ENCODE measurements around the gene P2RY1. TPM values are rescaled to one million over a fixed set of nuclear protein-coding genes. Genes with fewer than 3 reads are reported as not detected.

P2RY1 gene, protein sequence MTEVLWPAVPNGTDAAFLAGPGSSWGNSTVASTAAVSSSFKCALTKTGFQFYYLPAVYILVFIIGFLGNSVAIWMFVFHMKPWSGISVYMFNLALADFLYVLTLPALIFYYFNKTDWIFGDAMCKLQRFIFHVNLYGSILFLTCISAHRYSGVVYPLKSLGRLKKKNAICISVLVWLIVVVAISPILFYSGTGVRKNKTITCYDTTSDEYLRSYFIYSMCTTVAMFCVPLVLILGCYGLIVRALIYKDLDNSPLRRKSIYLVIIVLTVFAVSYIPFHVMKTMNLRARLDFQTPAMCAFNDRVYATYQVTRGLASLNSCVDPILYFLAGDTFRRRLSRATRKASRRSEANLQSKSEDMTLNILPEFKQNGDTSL
- polyA plus RNA-seq (2013, experiment 1 of 4): 3.8 TPM
- polyA plus RNA-seq (2013, experiment 2 of 4): 3.2 TPM
- polyA plus RNA-seq (2013, experiment 3 of 4): 2.9 TPM
- 3.4 TPM for polyA plus RNA-seq (2013, experiment 4 of 4)

GRCh38 chr3:152834776-152835600, at the start of gene P2RY1:
Gene P2RY1 (plus strand): TSS chr3:152835131. CDS start chr3:152835783, 652 bp downstream.
- H3K36me3 ChIP-seq (ENCODE audit: control insufficient read depth, insufficient read depth, low read length): no peaks in the 10 kb centered on the region
- peak within 1 kb of the TSS; percentile 18 for H3K27ac ChIP-seq (ENCODE audit: insufficient read depth, low read depth, low read length, poor library complexity, severe bottlenecking)
- H3K9me3 ChIP-seq (ENCODE audit: control insufficient read depth, low read length): no peaks in the 10 kb centered on the region
- WGBS, 2 experiments: 0% methylated on average over 81 of the region's 81 CpGs
- H3K4me3 ChIP-seq (ENCODE audit: insufficient read depth, low read depth, low read length): peak within 1 kb of the TSS; percentile 69
- peaks cover 7% of the 10 kb centered on the region for H3K4me1 ChIP-seq (ENCODE audit: control insufficient read depth, insufficient read depth, low read length)
- peaks cover 29% of the 10 kb centered on the region for H3K27me3 ChIP-seq (ENCODE audit: control insufficient read depth, insufficient read depth, low read length, poor library complexity, severe bottlenecking)

DNA sequence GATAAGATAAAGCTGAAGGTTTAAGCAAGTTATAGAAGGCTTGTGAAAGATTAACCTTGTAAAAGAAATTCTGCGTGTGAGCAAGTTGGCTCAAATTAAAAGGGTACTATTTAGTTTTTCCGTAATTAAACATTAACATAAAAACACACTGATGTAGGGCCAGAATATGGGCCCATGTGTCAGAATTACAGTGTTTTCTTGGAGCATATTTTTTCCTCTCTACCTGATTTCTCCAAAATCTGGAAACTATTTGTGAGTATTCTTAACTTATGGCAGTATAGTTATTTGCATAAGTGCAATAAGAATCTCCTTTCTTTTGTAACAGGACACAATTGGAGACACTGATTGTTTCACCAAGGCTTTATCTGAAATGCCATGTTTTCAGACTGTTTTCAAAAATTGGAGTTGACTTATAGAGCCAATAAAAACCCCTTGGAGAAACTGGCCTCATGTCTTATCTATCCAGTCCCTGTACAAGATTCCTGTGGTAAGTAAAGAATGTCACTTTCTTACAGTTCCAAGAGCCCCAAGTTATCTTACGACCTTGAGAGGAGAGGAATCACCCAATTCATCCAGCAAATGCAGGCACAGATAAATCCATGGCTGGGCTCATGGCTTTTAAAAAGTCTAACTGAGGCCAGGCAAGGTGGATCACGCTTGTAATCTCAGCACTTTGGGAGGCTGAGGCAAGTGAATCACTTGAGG, 47.8 kb upstream of the P2RY1 start:
- Histone ChIP-seq H3K4me1 (ENCODE audit: control insufficient read depth, insufficient read depth, low read length) (no peaks in the 10 kb centered on the region), H3K4me3 (ENCODE audit: insufficient read depth, low read depth, low read length) (no peak overlapping the region), H3K27me3 (ENCODE audit: control insufficient read depth, insufficient read depth, low read length, poor library complexity, severe bottlenecking) (no peaks in the 10 kb centered on the region), H3K27ac (ENCODE audit: insufficient read depth, low read depth, low read length, poor library complexity, severe bottlenecking) (no peak overlapping the region), H3K36me3 (ENCODE audit: control insufficient read depth, insufficient read depth, low read length) (no peaks in the 10 kb centered on the region), H3K9me3 (ENCODE audit: control insufficient read depth, low read length) (no peaks in the 10 kb centered on the region)
- whole genome bisulfite sequencing, 2 experiments: 58 to 66% methylated on average over 3 to 4 of the region's 4 CpGs

- no peak overlapping the region for H3K27ac ChIP-seq (ENCODE audit: insufficient read depth, low read depth, low read length, poor library complexity, severe bottlenecking)
Observed at GRCh38 chr3:152790651-152791387, 44.1 kb upstream of the P2RY1 start.

DNA sequence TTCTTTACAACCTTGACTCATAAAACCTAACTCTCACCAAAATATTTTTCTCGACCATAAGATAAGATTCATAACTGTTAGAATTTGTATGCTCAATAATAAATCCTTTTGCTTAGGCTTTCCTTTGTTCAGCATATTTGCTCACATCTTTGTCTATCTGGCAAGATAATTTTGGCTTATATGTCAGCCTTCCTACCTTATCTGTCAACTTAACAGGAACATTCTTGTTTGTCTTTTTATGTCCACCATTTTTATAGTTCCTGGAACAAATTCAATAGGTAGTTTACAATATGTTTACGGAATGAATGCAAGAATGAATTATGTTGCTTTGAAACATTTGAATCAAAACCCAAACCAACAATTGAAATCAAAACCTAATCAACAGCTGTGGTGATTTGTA, 41.0 kb upstream of the P2RY1 start:
- no peaks in the 10 kb centered on the region for H3K4me1 ChIP-seq (ENCODE audit: control insufficient read depth, insufficient read depth, low read length)
- 88 to 89% methylated on average over 1 of the region's 2 CpGs for WGBS, 2 experiments

More at GRCh38 chr3:152790651-152791387, 44.1 kb upstream of the P2RY1 start:
- 90 to 95% methylated on average over 4 to 5 of the region's 5 CpGs for WGBS, 2 experiments
- Histone ChIP-seq H3K4me1 (ENCODE audit: control insufficient read depth, insufficient read depth, low read length) (no peaks in the 10 kb centered on the region), H3K36me3 (ENCODE audit: control insufficient read depth, insufficient read depth, low read length) (no peaks in the 10 kb centered on the region), H3K27me3 (ENCODE audit: control insufficient read depth, insufficient read depth, low read length, poor library complexity, severe bottlenecking) (no peaks in the 10 kb centered on the region), H3K9me3 (ENCODE audit: control insufficient read depth, low read length) (no peaks in the 10 kb centered on the region), H3K4me3 (ENCODE audit: insufficient read depth, low read depth, low read length) (no peak overlapping the region)

GRCh38 chr3:152797751-152798432, 37.0 kb upstream of the P2RY1 start:
- Histone ChIP-seq H3K27ac (ENCODE audit: insufficient read depth, low read depth, low read length, poor library complexity, severe bottlenecking) (no peak overlapping the region), H3K27me3 (ENCODE audit: control insufficient read depth, insufficient read depth, low read length, poor library complexity, severe bottlenecking) (no peaks in the 10 kb centered on the region), H3K9me3 (ENCODE audit: control insufficient read depth, low read length) (no peaks in the 10 kb centered on the region), H3K4me1 (ENCODE audit: control insufficient read depth, insufficient read depth, low read length) (no peaks in the 10 kb centered on the region), H3K36me3 (ENCODE audit: control insufficient read depth, insufficient read depth, low read length) (no peaks in the 10 kb centered on the region), H3K4me3 (ENCODE audit: insufficient read depth, low read depth, low read length) (no peak overlapping the region)
- WGBS, 2 experiments: 66 to 71% methylated on average over 4 of the region's 4 CpGs

More for the DNA sequence above, 41.0 kb upstream of the P2RY1 start:
- no peak overlapping the region for H3K4me3 ChIP-seq (ENCODE audit: insufficient read depth, low read depth, low read length)
- H3K27ac ChIP-seq (ENCODE audit: insufficient read depth, low read depth, low read length, poor library complexity, severe bottlenecking): no peak overlapping the region
- H3K9me3 ChIP-seq (ENCODE audit: control insufficient read depth, low read length): no peaks in the 10 kb centered on the region
- H3K36me3 ChIP-seq (ENCODE audit: control insufficient read depth, insufficient read depth, low read length): no peaks in the 10 kb centered on the region
- H3K27me3 ChIP-seq (ENCODE audit: control insufficient read depth, insufficient read depth, low read length, poor library complexity, severe bottlenecking): no peaks in the 10 kb centered on the region

GRCh38 chr3:152811974-152812760, 22.8 kb upstream of the P2RY1 start:
- H3K9me3 ChIP-seq (ENCODE audit: control insufficient read depth, low read length): no peaks in the 10 kb centered on the region
- WGBS, 2 experiments: 86 to 100% methylated on average over 1 of the region's 1 CpG
- H3K4me3 ChIP-seq (ENCODE audit: insufficient read depth, low read depth, low read length): no peak overlapping the region
- H3K27ac ChIP-seq (ENCODE audit: insufficient read depth, low read depth, low read length, poor library complexity, severe bottlenecking): no peak overlapping the region
- H3K4me1 ChIP-seq (ENCODE audit: control insufficient read depth, insufficient read depth, low read length): no peaks in the 10 kb centered on the region
- H3K36me3 ChIP-seq (ENCODE audit: control insufficient read depth, insufficient read depth, low read length): no peaks in the 10 kb centered on the region
- no peaks in the 10 kb centered on the region for H3K27me3 ChIP-seq (ENCODE audit: control insufficient read depth, insufficient read depth, low read length, poor library complexity, severe bottlenecking)

GRCh38 chr3:152817400-152817799, 17.5 kb upstream of the P2RY1 start:
- H3K27ac ChIP-seq (ENCODE audit: insufficient read depth, low read depth, low read length, poor library complexity, severe bottlenecking): no peak overlapping the region
- WGBS, 2 experiments: 78 to 94% methylated on average over 1 of the region's 1 CpG
- H3K27me3 ChIP-seq (ENCODE audit: control insufficient read depth, insufficient read depth, low read length, poor library complexity, severe bottlenecking): no peaks in the 10 kb centered on the region
- no peaks in the 10 kb centered on the region for H3K36me3 ChIP-seq (ENCODE audit: control insufficient read depth, insufficient read depth, low read length)
- no peaks in the 10 kb centered on the region for H3K4me1 ChIP-seq (ENCODE audit: control insufficient read depth, insufficient read depth, low read length)
- H3K9me3 ChIP-seq (ENCODE audit: control insufficient read depth, low read length): no peaks in the 10 kb centered on the region
- no peak overlapping the region for H3K4me3 ChIP-seq (ENCODE audit: insufficient read depth, low read depth, low read length)

GRCh38 chr3:152818027-152818426, 16.9 kb upstream of the P2RY1 start:
- Histone ChIP-seq H3K4me1 (ENCODE audit: control insufficient read depth, insufficient read depth, low read length) (no peaks in the 10 kb centered on the region), H3K27ac (ENCODE audit: insufficient read depth, low read depth, low read length, poor library complexity, severe bottlenecking) (no peak overlapping the region), H3K9me3 (ENCODE audit: control insufficient read depth, low read length) (no peaks in the 10 kb centered on the region), H3K36me3 (ENCODE audit: control insufficient read depth, insufficient read depth, low read length) (no peaks in the 10 kb centered on the region), H3K4me3 (ENCODE audit: insufficient read depth, low read depth, low read length) (no peak overlapping the region), H3K27me3 (ENCODE audit: control insufficient read depth, insufficient read depth, low read length, poor library complexity, severe bottlenecking) (no peaks in the 10 kb centered on the region)
- 91 to 97% methylated on average over 3 to 4 of the region's 5 CpGs for WGBS, 2 experiments

Data from ectodermal cell (in vitro differentiated cells).